TTC549 (cell line): ENCODE results near the gene STC2.
"Not testable (repeated sequence)": the region's sequence is repeated elsewhere in the genome, so short reads cannot be mapped to it uniquely, and the experiment has no call there.

ENCODE experiments used
- FAIRE-seq: peaks from 2 replicates; lab custom pipeline; 2012; peaks lifted over from hg19 to GRCh38; lab: Jason Lieb, UNC

STC2 gene

DNA sequence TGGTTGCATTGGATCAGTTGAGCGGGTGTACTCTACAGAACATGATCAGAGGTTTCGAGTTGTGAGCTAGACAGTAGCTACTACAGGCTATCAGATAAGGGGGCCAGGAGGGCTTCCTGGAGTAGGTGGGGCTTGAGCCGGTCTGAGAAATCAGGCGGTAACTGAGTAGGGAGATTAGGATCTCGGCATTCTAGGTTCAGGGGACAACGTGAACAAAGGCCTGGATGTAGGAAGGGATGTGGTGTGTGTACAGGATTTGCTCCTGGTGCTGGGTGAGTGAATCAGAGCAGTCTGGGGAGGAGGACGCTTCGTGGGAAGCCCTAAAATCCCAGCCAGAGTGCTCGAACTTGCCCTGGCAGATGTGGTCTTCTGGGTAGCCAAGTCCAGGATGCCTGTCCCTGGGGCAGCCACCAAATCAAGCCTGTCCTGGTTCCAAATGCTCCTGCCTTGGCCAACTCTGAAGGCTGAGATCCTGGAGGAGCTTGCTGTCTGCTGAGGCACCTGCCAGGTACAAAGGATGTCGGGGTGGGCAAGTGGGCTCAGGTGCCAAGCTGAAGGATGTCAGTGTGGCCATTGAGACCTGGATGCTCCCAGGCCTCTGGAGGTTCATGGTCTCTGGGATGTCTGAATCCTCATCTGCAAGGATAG lies 33.4 kb downstream of the STC2 start:
- no peak for FAIRE-seq

DNA sequence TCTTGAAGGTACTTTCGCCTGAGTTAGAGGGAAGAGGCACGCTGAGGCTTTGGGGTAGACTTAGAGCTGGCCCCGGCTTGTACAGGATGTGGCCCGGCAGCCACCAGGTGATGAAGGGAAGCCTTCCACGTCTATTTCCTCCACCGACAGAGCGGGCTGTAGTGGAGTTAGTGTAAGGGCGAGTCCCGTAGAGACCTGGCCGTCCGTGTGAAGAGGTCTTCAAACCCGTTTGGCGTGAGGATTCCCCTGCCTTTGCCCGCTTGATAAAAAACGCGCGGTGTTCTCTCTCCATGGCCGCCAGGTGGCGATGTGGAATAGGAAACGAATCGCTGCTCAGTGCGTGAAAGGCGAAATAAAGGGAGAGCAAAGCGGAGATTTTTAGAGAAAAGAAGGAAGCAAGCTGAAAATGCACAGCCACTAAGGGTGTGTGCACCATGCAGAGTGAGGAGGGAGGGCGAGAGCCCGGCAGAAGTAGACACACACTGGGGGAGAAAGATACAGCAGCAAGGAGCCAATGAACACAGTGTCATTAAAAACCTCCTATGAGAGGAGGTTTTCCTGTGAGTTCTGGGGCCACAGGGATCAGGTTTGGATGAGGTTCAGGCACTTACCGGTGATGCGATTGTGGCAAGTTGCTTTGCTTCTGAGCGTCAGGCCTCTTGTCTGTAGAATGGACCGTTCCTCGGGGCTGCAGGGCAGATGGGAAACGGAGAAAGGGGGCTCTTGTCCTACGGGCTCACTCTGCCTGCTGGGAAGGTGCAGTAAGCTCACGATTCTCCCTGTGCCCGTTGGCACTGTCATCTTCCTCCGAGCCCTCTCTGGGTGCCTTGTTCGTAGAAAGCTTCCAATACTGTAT lies 34.2 kb downstream of the STC2 start:
- FAIRE-seq: peak; percentile 33

DNA sequence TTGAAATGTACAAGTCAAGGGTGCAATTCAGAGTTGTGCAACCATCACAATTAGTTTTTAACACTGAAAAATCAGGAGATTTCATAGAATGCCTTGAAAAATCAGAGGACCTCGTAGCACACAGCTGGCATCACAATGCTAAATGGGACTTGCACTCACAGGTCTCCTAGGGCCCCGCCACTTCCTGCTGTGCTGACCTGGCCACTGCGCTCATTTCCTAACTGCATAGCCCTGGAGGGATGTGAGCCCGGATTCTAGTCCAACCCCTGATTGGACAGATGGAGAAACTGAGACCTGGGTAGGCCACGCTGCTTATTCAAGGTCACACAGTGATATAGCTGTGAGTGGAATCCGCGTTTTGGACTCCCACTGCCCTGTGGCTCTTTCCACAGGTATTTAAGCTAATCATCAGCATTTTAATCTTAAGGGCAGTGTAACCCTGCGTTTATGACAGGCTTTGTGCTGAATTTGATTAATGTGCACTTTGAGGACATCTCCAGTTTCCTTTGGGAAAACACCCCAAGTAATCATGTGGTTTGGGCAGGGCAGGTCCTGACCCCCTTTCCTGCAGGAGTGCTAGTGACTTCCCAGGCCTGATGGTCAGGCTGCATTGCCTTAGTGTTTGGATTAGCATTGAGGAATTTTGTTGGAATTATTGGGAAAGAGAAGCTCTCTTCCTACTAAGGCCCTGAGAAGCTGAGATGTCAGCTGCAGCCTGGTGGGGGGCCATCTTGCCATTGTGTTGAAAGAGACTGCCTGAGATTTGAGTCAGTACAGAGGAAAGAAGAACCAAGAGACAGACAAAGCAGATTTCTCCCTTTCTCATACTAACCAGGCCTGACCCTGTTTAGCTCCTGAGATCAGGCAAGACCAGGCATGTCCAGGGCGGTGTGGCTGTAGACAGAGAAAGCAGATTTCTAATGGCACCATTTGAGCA lies 36.2 kb downstream of the STC2 start:
- FAIRE-seq: no peak

DNA sequence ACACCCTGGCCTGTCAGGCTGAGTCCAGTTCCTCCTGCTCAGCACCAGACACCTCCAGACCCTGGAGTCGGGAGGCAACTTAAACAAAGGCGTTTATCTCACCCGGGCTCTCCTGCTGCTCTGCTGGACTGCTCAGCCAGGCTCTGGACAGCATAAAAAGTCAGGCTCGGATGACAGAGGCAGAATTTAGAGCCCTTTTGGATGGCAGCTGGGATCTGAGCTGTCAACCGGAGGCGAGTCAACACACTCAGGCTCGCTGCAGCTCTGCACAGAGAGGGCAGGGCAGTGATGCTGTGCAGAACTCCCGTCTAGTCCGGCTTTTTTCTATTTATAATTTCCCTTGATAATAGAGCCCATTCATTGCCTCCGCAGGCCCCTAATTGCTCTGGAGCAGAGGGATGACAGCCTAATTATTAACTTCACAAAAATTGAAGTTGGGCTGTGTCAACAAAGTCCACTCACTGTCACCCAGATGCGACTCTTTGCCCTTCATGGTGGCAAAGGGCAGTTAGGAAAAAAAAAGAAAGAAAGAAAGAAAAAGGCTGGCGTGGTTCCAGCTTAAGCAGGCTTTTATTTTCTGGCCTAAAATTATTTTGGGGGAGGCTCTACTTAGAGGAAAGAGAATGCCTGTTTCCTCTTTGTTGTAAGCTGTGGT lies 37.6 kb downstream of the STC2 start:
- FAIRE-seq: peak; percentile 3

DNA sequence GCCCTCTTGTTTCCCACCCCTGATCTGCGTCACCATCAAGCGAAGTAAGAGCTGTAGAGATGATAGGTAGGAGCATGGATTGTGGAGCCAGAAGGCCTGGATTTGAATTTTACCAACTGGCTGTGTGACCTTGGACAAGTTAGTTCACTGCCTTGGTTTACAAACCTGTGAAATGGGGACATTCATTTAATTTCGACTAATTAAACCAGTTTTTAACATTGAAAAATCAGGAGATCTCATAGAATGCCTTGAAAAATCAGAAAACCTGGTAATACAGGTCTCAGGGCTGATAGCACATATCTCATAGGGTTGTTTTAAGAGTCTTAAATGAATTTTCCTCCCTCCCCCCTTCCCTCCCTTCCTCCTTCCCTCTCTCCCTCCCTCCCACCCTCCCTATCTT lies 38.8 kb downstream of the STC2 start:
- FAIRE-seq: no peak

DNA sequence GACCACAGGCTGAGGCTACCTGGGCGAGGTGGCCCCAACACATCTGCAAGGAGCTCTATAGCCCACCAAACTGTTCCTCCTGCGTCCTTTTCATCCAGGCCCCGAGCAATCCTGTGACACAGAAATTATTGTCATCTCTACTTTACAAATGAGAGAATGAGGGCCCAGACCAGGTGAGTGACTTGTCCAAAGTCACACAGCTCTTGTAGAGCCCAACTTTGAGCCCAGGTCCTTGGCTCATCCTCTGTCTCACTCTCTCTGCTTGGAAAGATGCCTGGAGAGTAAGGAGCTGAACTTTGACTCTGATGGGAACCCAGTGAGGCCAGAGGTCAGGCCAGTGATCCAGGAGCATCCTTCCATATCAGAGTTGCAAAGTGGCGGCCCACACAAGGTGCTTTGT lies 39.6 kb downstream of the STC2 start:
- FAIRE-seq: no peak

DNA sequence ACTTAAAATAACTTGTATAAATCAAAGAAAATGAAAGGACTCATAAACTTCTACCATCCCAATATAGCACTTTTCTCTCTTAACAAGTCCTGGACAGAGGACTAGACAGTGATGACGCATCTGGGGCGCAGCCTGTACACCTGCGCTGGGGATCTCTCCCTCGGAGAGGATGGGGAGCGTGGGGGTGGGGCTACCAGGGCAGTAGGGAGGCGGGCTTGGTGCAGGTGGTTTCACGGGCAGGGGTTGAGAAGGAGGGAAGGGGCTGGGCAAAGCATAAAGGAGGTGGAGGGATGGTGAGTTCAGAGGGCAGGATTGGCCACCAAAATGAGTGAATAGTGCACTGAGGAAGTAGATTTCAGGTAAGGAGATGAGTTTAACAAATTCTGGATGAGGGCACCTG lies 41.1 kb downstream of the STC2 start:
- no peak for FAIRE-seq

DNA sequence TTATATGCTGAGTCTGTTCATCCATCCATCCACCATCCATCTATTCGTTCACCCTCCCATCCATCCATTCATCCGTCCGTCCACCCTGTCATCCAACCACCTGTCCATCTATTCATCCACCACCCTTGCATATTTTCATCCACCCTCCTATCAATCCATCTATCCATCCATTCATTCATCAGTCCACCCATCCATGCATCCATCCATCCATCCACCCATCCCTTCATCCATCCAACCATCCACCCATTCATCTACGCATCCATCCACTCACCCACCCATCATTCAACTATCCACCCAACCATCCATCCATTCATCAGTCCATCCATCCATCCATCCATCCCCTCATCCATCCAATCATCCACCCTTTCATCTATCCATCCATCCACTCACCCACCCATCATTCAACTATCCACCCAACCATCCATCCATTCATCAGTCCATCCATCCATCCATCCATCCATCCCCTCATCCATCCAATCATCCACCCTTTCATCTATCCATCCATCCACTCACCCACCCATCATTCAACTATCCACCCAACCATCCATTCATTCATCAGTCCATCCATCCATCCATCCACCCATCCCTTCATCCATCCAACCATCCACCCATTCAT lies 43.8 kb downstream of the STC2 start:
- not testable (repeated sequence) for FAIRE-seq

DNA sequence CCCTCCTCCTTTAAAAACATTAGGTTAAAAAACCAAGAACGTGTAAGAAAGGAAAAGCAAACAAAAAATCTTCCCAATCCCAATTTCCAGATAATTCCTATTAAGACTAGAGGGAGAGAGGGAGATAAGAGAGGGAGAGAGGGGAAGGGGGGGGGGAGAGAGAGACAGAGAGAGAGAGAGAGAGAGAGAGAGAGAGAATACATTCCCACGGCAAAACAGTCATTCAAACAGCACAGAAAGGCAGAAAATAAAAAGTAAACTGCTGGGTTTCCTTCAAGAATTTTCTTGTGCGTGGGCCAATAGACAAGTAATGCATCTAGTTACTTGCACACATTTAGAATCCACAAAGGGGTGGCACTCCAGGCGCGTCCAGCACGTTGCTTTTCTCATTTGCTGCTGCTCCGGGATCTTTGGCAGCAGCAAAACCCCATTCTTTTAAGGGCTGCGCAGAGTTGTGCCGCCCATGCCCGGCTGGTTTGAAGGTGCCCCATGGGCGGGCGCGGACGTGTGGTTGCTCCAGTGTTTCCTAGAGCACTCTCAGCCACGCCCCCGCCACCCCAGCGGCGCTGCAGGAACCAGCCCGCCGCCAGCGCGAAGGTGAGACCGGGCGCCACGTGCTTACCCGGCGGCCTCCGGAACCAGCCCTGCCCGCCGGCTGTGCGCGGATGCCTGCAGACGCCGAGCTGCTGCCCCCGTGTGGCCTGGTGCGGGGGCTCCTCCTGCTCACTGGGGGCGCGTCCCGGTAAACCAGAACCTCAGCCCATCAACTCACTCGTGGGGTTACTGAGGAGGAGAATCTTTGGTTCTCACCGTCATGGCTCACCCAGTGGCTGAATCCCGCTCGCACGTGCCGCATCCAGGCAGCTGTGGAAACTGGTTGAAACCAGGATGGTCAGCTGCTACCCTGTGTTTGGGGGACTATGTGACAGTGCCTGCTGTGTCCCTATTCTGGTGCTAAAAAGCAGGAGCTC lies 44.6 kb downstream of the STC2 start:
- no peak for FAIRE-seq

DNA sequence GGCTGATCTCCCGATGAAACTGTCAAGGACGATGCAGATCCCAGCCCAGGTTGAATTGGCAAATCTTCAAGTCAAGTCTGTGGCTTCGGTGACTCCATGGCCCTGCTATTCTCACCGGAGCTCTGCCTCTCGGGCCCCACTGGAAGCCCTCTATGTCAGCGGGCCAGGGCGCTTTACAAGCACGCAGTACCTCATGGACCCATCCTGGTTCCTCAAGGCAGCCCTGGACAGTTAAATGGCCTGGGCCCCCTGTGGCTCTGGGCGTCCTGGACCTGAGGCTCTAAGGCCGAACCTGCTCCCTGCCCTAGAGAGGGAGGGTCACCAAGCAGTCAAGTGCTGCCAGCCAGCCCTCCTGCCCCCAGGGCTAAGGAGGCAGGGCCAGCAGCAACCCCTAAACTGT lies 45.3 kb downstream of the STC2 start:
- no peak for FAIRE-seq

DNA sequence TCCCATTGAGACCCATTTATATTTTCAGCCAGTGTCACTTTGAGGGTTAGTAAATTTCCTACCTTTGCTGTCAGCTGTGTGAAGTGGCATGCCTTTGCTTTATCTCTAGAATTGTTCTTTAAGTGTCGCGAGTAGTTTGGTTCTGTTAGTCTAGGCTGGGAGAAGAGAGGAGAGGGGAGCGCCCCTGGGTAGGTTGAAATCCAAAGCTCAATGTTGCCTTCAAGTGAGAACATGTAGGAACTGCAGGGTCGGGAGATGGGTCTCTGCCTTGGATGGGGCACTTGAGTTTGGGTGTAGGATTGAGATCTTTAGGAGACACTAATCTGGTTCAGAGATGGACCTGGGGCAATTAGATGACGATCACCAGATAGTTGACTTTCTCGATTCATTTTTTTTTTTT lies 46.3 kb downstream of the STC2 start:
- FAIRE-seq: peak; percentile 67

DNA sequence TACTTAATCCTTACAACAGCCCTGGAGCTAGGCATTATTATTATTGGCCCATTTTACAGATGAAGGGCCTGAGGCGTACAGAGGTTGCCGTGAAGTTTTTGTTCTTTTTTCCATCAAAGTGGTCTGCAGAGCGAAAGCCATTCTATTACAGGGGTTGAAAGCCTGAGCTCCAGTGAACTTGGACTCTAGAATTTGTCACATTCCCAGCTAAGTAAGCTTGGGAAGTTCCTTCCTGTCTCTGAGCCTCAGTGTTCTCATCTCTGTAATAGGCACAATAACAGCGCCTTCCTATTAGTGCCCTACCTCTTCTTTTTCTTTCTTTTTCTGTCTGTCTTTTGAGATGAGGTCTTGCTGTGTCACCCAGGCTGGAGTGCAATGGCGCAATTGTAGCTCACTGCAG lies 49.0 kb downstream of the STC2 start:
- no peak for FAIRE-seq

DNA sequence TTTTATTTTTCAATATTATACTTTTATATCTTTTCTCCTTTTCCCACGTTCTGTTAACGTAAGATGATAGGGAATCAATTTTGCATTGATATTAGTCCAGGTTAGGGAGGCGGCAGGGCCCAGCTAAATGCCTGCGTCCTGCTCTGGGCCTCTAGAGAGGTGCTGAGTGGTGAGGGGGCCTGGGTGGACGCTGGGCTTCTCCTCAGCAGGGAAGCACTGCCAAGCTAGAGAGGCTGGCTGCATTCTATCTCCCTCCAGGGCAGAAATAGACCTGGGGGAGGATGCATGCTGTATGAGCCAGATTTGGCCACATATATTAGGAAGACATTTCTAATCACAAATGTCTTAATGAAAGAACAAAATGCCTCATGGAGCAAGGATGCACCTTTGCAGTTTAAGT lies 49.6 kb downstream of the STC2 start:
- no peak for FAIRE-seq

DNA sequence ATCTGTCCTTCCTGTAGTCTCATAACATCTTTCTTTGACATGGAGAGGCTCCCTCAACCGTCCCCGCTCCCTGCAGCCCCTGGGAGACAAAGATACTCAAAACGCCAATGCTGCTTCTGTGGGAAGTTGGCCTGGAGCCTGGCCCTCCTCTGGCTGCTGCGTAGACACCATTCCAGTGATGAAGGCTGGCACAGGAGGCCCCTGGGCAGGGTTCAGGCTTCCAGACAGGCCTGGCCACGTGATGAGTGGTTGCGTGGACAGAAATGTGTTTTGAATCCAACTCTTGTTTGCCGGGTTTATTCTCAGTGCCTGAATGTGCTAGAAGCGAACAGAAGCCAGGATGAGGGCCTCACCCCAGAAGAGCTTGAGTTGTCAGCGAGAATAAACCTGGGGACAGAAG lies 50.0 kb downstream of the STC2 start:
- no peak for FAIRE-seq

DNA sequence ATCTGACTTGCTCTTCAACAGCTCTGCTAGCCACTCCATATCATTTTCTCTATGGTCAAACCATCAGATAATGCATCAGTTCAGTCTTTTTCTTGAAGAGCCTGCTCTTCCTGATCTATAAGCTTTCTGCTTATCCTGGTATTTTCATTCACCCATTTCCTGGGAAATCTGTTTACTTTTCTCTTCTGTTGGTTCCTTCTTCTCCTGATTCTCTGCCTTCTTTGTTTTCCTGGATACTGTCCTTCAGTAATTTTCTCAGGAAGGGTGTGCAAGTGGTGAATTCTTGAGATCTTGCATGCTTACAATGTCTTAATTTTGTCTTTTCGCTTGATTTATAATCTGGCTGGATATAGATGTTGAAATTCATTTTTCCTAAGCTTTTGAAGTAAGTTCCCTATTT lies 53.4 kb downstream of the STC2 start:
- no peak for FAIRE-seq

DNA sequence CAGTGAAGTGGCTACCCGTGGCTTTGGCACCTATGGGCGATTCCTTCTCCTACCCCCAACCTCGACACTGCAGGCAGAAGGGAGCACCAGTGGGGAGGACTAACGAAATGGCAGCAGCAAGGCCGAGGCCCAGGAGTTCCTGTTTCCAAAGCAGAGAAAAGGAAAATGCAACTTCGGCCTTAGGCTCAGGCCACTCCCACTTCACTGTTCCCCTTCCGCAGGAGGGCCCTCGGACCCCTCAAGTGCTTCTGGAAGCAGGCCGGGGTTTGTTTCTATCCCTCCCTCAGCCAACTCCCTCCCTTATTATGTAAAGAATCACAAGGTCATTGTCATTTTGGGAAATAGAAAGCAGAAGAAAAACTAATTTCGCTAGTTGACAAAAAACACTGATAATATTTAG lies 56.8 kb downstream of the STC2 start:
- no peak for FAIRE-seq

DNA sequence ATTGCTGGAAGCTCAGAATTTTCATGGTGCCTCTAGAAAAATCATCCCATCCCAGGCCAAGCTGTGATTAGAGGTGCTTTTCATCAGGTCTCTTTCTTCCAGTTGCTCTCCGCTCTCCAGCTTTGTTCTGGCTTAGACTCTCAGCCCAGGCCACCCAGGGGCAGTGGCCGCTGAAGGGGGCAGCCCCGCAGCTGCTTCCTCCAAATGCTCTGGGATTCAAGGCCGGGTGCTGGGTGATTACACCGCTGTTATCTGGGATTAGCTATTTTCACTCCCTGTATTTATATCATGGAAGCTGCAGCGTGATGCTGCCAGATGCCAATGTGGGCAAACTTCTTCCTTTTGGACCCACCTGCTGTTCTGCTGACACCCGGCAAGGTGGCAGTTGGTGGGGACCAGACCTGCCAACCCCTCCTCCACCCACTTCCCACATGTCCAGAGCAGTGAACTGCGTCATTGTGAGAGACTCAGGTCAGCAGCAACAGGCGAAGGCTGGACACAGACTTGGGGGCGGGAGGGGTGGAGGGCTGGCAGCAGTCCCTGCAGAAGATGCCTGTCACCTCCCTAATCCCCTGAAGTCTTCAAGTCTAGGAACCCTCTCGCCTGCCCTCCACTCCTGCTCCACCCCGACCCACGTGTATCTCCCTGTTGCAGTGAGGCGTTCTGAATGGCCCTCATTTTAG lies 59.3 kb downstream of the STC2 start:
- FAIRE-seq: no peak

DNA sequence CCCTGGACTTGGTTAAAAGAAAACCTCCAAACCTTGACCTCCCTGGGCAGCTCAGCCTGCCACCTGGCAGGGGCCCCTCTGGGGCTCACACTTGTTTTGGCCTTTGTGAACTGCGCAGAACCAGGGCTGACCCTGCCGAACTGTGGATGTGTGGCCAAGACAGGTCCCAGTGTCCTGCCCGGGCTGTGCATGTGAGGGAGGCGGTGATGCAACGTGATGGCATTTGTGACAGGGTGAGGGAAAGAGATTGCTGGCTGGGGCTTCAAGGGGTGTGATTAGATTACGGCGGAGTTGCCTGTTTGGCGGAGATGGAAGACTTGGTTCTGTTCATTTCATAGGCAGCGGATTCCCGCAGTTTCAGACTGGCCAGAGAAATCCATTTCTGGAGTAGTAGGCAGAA lies 62.8 kb downstream of the STC2 start:
- FAIRE-seq: no peak
